Activated T-cell treated with anti-CD3 and anti-CD28 coated beads for 24 hours (primary cell): ENCODE results near the gene TRPC6.
"Not testable (repeated sequence)": the region's sequence is repeated elsewhere in the genome, so short reads cannot be mapped to it uniquely, and the experiment has no call there.

ENCODE experiments used
- DNase-seq: peaks from one replicate; pipeline ENCODE4 v3.0.0-alpha.2; 2020; ENCODE audit warnings: low read depth

Gene TRPC6

DNA sequence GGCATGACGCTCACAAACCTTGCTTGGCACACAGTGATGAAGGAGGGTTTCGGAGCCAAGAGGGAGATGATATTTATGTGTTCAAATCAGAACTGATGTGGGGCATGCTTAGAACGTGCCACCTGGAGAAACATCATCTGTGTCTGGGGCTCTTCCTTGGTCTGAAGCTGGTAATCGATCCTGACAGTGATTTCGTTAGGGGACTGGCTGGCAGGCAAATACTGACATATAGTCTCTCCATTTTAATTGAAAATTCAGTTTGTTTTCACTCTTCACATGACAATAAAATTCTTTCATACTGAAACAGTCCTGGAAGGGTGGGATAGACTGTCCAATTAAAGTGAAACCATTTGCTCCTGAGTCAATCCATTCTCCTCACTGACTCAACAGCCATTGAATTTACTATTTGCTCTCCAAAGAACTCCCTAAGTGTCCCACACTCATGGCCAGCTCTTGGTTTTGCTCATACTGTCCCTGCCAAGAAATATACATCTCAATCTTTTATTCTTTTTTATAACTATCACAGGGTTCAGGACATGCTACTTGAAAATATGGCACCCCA lies 134.8 kb downstream of the TRPC6 start:
- no peak for DNase-seq

GRCh38 chr11:101446726-101447125 lies 137.1 kb downstream of the TRPC6 start:
- DNase-seq, result no peak

DNA sequence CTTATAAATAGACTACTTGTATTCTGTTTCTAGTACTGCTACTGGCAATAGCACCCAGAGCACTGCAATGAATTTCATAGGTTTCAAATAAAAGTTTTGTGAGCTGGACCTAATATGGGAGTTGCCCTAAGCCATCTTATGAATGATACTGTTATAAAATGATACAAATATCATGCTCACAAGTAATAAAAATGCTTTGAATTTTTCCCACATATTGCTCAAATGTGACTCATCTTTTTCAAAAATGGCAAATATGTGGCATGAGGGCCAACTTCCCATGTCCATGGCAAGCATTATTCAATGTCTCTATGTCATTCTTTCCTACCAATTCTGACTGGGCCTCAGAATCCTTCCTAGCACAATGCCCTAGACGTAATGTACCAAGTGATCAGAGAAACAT lies 137.6 kb downstream of the TRPC6 start:
- no peak for DNase-seq

DNA sequence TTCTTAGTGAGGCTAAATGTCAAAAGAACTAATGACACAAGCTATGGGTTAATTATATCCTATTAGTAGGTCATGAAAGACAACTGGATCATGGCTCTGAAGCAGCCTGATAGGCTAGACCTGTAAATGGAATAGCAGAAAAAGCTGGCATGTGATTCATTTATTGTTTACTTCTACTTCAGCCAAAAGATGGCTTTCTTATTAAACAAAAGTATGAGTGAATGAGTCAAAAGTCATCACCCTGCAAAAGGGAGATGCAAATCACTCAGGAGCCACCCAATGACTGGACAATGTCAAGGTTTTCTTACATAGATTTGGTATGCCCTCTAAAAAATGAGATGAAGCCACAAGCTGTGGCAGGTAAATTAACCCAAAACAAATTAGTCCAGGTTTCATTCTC lies 138.0 kb downstream of the TRPC6 start:
- DNase-seq, result no peak

DNA sequence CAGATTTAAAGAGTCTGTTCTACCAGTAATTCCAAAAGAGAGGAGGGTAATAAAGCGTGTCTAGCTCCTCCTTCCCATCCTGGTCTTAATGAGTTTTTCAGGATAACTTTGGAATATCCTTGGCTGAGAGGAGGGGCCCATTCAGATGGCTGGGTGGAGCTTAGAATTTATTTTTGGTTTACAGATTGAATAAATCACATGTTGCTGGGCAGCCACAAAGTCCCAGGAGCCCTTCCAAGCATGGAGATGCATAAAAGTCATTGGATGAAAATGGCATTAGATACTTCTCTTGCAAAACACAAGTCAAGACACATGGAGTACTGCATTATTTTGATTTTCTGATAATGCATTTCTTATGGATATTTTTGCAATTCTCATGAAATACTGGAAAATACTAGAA lies 139.0 kb downstream of the TRPC6 start:
- DNase-seq, result no peak

DNA sequence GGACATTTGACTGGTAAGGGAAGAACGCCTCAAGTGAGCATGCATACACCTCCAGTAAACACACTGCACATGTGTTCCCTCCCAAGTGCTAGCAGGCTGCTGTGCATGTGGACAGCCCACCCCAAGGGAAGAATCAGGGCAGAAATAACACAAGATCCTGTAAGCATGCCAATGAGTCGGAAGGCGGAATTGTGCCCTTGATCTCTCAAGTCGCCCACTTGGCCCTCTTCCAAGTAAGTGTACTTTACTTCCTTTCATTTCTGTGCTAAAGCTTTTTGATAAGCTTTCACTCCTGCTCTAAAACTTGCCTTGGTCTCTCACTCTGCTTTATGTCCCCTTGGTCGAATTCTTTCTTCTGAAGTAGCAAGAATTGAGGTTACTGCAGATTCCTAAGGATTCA lies 139.6 kb downstream of the TRPC6 start:
- no peak for DNase-seq

- no peak for DNase-seq
These were observed 140.8 kb downstream of the TRPC6 start for GRCh38 chr11:101442936-101443521.

DNA sequence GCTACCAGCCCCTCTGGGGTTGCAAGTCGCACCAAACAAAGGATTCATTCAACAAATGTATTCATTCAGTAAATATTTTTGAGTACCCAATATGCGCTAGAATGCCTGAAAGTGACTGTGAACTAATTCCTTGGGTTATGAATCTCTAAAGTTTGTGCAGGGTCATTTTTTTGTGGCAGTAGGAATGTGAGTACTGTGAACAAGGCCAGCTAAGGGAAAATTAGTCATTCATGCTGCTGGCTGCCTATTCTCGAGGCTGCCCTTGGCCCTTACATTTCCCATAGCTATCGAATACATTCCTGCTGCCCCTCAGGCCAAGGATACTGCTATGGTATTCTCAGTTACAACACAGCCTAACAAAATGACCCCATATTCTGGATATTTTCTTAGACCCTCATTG lies 141.6 kb downstream of the TRPC6 start:
- no peak for DNase-seq

- no peak for DNase-seq
These were observed 142.1 kb downstream of the TRPC6 start for GRCh38 chr11:101441747-101442146.

DNA sequence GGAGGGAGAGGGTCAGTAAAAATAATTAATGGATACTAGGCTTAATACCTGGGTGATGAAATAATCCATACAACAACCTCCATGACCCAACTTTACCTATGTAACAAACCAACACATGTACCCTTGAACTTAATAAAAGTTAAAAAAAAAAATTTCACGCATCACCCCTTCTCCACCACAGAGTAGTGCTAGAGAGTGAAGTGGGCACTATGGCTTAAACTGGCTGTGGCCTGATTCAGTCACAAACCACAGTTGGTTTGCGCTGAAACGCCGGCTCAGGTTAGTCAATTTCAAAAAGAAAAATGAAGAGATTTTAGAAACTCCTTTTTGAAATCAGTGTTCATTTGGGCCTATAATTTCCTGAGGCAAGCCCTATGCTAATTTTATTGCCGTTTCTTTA lies 144.3 kb downstream of the TRPC6 start:
- no peak for DNase-seq

DNA sequence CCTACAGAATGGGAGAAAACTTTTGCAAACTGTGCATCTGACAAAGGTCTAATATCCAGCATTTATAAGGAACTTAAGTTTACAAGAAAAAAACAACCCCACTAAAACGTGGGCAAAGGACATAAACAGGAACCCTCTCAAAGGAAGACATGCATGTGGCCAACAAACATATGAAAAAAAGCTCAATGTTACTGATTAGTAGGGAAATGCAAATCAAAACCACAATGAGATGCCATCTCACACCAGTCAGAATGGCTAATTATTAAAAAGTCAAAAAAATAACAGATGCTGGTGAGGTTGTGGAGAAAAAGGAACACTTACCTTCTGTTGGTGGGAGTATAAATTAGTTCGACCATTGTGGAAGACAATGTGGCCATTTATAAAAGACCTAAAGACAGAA lies 145.1 kb downstream of the TRPC6 start:
- not testable (repeated sequence) for DNase-seq

DNA sequence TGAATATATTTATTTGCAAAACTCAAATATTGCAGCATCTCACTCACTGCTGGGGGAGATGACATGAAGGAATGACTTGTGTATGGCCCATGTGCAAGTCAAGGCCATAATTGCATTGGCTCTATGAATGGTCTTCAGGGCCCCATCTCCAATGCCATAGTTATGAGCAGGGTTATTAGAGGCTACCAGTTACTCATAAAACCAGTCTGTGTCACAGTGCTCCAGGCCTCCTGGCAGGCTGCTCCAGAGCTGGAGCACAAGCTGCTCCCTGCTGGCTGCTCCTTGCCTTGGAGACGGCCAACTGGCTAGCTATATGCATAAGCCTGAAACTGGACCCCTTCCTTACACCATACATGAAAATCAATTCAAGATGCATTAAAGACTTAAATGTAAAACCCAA lies 145.7 kb downstream of the TRPC6 start:
- no peak for DNase-seq

- no peak for DNase-seq
These were observed 147.2 kb downstream of the TRPC6 start for GRCh38 chr11:101436511-101437142.

- no peak for DNase-seq
These were observed 148.3 kb downstream of the TRPC6 start for GRCh38 chr11:101435408-101435973.

GRCh38 chr11:101434026-101434643 lies 149.7 kb downstream of the TRPC6 start:
- DNase-seq, result no peak

DNA sequence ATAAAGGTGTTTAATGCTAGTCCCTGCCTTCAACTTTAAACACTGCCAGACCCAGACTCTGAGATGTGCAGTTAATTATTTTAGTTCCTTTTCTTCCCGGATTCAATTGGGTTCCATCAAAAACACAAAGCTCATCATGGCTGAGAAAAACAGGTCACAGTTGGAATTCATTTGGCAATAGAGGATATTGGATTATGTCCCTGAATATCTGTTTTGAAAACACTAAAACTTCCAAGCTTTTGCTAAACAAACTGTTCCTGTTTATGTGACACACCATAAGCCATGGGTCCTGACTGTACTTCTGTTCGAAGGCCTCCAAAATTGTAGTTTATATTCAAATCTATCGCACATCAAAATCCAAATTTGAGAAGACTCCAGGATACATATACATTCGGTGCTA lies 150.7 kb downstream of the TRPC6 start:
- no peak for DNase-seq

DNA sequence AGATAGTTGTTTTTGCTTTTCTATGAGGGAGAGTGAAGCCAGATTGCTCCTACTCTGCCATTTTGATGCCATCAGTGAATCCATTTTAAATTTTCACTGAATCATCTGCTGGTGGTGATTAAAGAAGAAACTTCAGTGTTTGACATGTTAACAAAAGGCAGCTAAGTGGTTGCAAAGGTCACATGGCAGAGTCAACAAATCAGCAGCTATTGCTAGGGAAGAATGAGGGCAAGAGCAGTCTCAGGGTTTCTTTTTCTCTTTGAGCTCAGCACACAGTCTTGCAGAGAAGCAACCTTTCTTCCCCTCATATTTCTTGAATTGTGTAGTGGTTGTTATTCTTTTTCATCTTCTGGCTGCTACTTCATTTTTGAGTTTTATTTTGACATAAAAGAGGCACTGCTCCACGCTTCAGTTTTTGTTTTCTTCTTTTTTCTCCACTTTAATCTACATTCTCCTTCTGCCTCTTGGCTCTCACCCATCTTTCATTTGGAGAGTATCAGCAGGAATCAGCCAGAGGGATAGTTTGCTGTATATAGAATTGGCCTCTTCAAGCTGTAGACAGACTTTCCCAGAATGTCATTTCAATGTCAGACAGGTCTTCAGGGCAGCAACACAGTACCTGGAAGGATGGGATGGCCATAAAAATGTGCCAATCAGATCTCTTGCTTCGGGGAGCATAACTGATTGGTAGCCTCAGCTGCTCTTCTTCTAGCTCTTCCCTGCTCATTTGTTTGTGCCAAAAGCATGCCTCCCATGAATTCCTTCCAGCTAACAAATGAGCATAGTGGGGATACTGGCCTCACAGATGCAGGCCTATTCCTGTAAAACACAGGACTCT lies 153.9 kb downstream of the TRPC6 start:
- no peak for DNase-seq

DNA sequence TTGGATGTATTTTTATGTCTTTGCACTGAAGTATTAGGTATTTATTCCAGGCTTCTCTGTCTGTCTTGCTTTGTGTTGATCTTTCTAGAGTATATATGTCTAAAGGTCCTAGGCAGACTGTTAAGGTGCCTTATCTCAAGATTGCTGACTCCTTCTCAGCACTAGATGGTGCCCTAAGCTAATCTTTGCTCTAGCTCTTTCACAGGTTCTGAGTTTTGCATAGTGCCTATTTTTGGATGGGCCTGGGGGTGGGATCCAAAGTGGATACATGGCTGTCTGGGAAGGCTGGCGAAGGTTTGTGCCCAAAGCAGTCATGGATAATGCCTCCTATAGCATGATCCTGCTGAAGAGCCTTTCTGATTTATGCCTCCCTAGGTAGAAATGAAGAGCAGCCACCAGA lies 154.9 kb downstream of the TRPC6 start:
- DNase-seq, result no peak

DNA sequence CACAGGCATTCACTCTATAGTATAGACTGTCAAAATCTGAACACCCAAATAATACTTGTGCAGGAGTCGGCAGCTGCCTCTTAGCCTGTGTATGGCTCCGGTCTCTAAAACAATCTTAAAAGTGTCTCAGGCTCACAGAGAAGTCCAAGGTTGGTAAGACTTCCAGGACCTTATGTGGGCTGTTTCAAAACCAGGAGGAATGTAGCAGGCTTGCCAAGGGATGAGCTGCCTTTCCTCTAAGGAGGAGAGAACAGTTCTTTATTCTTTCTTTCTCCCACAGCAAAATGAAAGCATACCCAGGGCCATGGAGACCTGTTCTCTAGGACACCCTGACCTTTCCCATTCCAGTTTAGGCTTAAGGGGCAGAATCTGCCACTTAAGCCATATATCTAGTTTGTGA lies 176.5 kb downstream of the TRPC6 start:
- no peak for DNase-seq
